Liver (tissue), 9 donors: Measurements from ENCODE around the gene SGO1. TPM values are rescaled to one million over a fixed set of nuclear protein-coding genes. Genes with fewer than 3 reads are reported as not detected.

Experiments
- DNase-seq: peaks from one replicate; pipeline ENCODE4 v3.0.0-alpha.2; 2017; ENCODE audit warnings: low spot score
- H3K27ac ChIP-seq, 2 donors: one replicate each; pipeline ENCODE4 v1.7.0; 2013; ENCODE audit warnings: inconsistent platforms in 2 of 2, low read length in 2 of 2, control low read depth in 1 of 2, low read depth in 1 of 2, mild to moderate bottlenecking in 1 of 2
- H3K27me3 ChIP-seq, 4 donors: one replicate each; pipeline versions ENCODE4 v1.6.1 to v1.7.0; 2013; ENCODE audit warnings: low read length in 3 of 4, inconsistent platforms in 1 of 4, mild to moderate bottlenecking in 1 of 4, moderate library complexity in 1 of 4; ENCODE audit not compliant: control insufficient read depth in 4 of 4, insufficient read depth in 4 of 4
- H3K36me3 ChIP-seq, 4 donors: one replicate each; pipeline versions ENCODE4 v1.6.1 to v1.7.0; 2013; ENCODE audit warnings: low read length in 3 of 4, mild to moderate bottlenecking in 3 of 4, low read depth in 1 of 4, moderate library complexity in 1 of 4; ENCODE audit not compliant: control insufficient read depth in 4 of 4, insufficient read depth in 3 of 4
- H3K4me1 ChIP-seq, 4 donors: one replicate each; pipeline versions ENCODE4 v1.6.1 to v1.7.0; 2013; ENCODE audit warnings: low read length in 3 of 4, mild to moderate bottlenecking in 3 of 4, moderate library complexity in 1 of 4; ENCODE audit not compliant: control insufficient read depth in 4 of 4, insufficient read depth in 4 of 4
- H3K4me3 ChIP-seq, 3 donors: one replicate each; pipeline versions ENCODE4 v1.6.1 to v1.7.0; 2013; ENCODE audit warnings: low read length in 3 of 3, control low read depth in 1 of 3, low read depth in 1 of 3, mild to moderate bottlenecking in 1 of 3
- H3K9ac ChIP-seq, 2 donors: one replicate each; pipeline ENCODE4 v1.7.0; 2013; ENCODE audit warnings: low read length in 2 of 2, mild to moderate bottlenecking in 2 of 2, moderate library complexity in 2 of 2, control low read depth in 1 of 2, low read depth in 1 of 2
- H3K9me3 ChIP-seq, 4 donors: one replicate each; pipeline versions ENCODE4 v1.6.1 to v1.7.0; 2013; ENCODE audit warnings: low read length in 3 of 4; ENCODE audit not compliant: control insufficient read depth in 4 of 4
- ATF3 ChIP-seq: IDR thresholded peaks from 2 replicates; pipeline ENCODE4 v1.6.1; 2016; ENCODE audit warnings: antibody characterized with exemption
- CTCF ChIP-seq: fragments of 150-350 bp; IDR thresholded peaks from 2 replicates; pipeline ENCODE4 v1.5.1; 2017; ENCODE audit warnings: improper control_type of control experiment, low read depth, low read length; ENCODE audit not compliant: missing input control
- EGR1 ChIP-seq, 2 donors: IDR thresholded peaks; 2 replicates each; pipeline ENCODE4 v1.6.1; 2016 to 2018; ENCODE audit warnings: antibody characterized with exemption in 2 of 2, low read depth in 2 of 2
- FOXA1 ChIP-seq: IDR thresholded peaks from 2 replicates; pipeline ENCODE4 v1.6.1; 2016; ENCODE audit warnings: antibody characterized with exemption
- FOXA2 ChIP-seq: IDR thresholded peaks from 2 replicates; pipeline ENCODE4 v1.6.1; 2016; ENCODE audit warnings: antibody characterized with exemption
- GABPA ChIP-seq, 2 donors: IDR thresholded peaks in 1 of 2; conservative IDR thresholded peaks in 1 of 2; 2 replicates each; pipeline ENCODE4 v1.6.1; 2016; ENCODE audit warnings: antibody characterized with exemption in 2 of 2, mild to moderate bottlenecking in 1 of 2, moderate library complexity in 1 of 2
- HNF4A ChIP-seq, 2 donors: conservative IDR thresholded peaks; 2 replicates each; pipeline ENCODE4 v1.6.1; 2016; ENCODE audit warnings: antibody characterized with exemption in 2 of 2, mild to moderate bottlenecking in 2 of 2
- HNF4G ChIP-seq: IDR thresholded peaks from 2 replicates; pipeline ENCODE4 v1.6.1; 2016; ENCODE audit warnings: antibody characterized with exemption
- JUND ChIP-seq, 2 donors: IDR thresholded peaks; 2 replicates each; pipeline ENCODE4 v1.6.1; 2016; ENCODE audit warnings: antibody characterized with exemption in 2 of 2
- MAX ChIP-seq: IDR thresholded peaks from 2 replicates; pipeline ENCODE4 v1.6.1; 2016; ENCODE audit warnings: antibody characterized with exemption
- NR2F2 ChIP-seq: IDR thresholded peaks from 2 replicates; pipeline ENCODE4 v1.6.1; 2016; ENCODE audit warnings: antibody characterized with exemption
- RAD21 ChIP-seq, 2 donors: IDR thresholded peaks; 2 replicates each; pipeline ENCODE4 v1.6.1; 2016; ENCODE audit warnings: antibody characterized with exemption in 2 of 2, mild to moderate bottlenecking in 2 of 2
- REST ChIP-seq: IDR thresholded peaks from 2 replicates; pipeline ENCODE4 v1.6.1; 2016; ENCODE audit warnings: antibody characterized with exemption, mild to moderate bottlenecking
- RXRA ChIP-seq, 2 donors: IDR thresholded peaks; 2 replicates each; pipeline ENCODE4 v1.6.1; 2017 to 2018; ENCODE audit warnings: antibody characterized with exemption in 2 of 2, mild to moderate bottlenecking in 1 of 2
- SP1 ChIP-seq: IDR thresholded peaks from 2 replicates; pipeline ENCODE4 v1.6.1; 2018; ENCODE audit warnings: antibody characterized with exemption, mild to moderate bottlenecking
- TAF1 ChIP-seq: conservative IDR thresholded peaks from 2 replicates; pipeline ENCODE4 v1.6.1; 2016; ENCODE audit warnings: antibody characterized with exemption, mild to moderate bottlenecking
- YY1 ChIP-seq: IDR thresholded peaks from 2 replicates; pipeline ENCODE4 v1.6.1; 2016; ENCODE audit warnings: antibody characterized with exemption, mild to moderate bottlenecking
- ZBTB33 ChIP-seq: IDR thresholded peaks from 2 replicates; pipeline ENCODE4 v1.6.1; 2016; ENCODE audit warnings: antibody characterized with exemption
- WGBS: extraction: QIAGEN DNeasy Blood & Tissue Kit; methylation state at CpG from one replicate; pipeline ENCODE4 v1.1.7; 2013; 5-methylcytosine and 5-hydroxymethylcytosine counted together
- polyA plus RNA-seq, 2 donors: library from polyadenylated mRNA; stranded (reverse) in 1 of 2; unstranded in 1 of 2; fragments of 200-250 nt in 1 of 2; fragments of >200 nt in 1 of 2; fragmentation: Nextera tagmentation in 1 of 2; extraction: Ambion mirVana in 1 of 2; gene quantifications; one replicate each; pipeline versions ENCODE4 v1.2.1 to v1.2.3, GENCODE V29; 2013 to 2015
- total RNA-seq, 2 donors: library from RNA; depleted of rRNA; stranded (reverse); fragments of >200 nt; gene quantifications; one replicate each; pipeline ENCODE4 v1.2.3, GENCODE V29; 2014
- donor health status: healthy.
- donor health status: healthy.
- donor health status: healthy.
- donor health status: healthy.
- donor health status: healthy.

The SGO1 gene
- total and polyA plus RNA-seq, 4 donors, result 0.42 to 9.6 (median 0.71) TPM

- H3K36me3 ChIP-seq, result no peaks in the 10 kb centered on the region
- no peak overlapping the region for H3K4me3 ChIP-seq
- H3K9ac ChIP-seq, result no peak overlapping the region
- 93% methylated on average over 4 of the region's 4 CpGs for WGBS
- H3K4me1 ChIP-seq, result peaks cover 0 to 13% (median 9%) of the 10 kb centered on the region in 4 donors
- TF ChIP-seq FOXA1 (no peak), RXRA (IDR thresholded peaks at IDR 0.05) (no peak), RAD21 (IDR thresholded peaks at IDR 0.05) (no peak), MAX (no peak), NR2F2 (no peak), ZBTB33 (no peak), EGR1 (IDR thresholded peaks at IDR 0.05; ENCODE audit: low read depth in 2 of 2) (no peak), YY1 (no peak), TAF1 (no peak), FOXA2 (no peak), HNF4A (conservative IDR thresholded peaks at IDR 0.05) (no peak), HNF4G (no peak), SP1 (no peak), CTCF (no peak), ATF3 (no peak), GABPA (IDR thresholded peaks at IDR 0.05 in 1 of 2, conservative IDR thresholded peaks at IDR 0.05 in 1 of 2) (no peak), REST (no peak), JUND (IDR thresholded peaks at IDR 0.05) (no peak)
- no peak for DNase-seq
- H3K27me3 ChIP-seq, result no peaks in the 10 kb centered on the region
- H3K9me3 ChIP-seq, result no peaks in the 10 kb centered on the region
- no peak overlapping the region for H3K27ac ChIP-seq
Measured at GRCh38 chr3:20182206-20182605, 3.8 kb downstream of the SGO1 start.
